Cortex of kidney (tissue), 1 donor: Measurements from ENCODE around the gene TMEM33.

Experiments
- DNase-seq: peaks from one replicate; lab custom pipeline; 2025; lab: John Stamatoyannopoulos, UW

The TMEM33 gene

GRCh38 chr4:41999321-41999720 lies 64.1 kb downstream of the TMEM33 start:
- no peak for DNase-seq

GRCh38 chr4:42008011-42008786 lies 73.0 kb downstream of the TMEM33 start:
- no peak for DNase-seq
